ENCODE measurements around the gene ZMPSTE24. TPM values are rescaled to one million over a fixed set of nuclear protein-coding genes. Genes with fewer than 3 reads are reported as not detected.

ZMPSTE24 gene
- total RNA-seq, 4 donors from 2014 or later, result 14.9 to 29.8 (median 27.4) TPM

DNA sequence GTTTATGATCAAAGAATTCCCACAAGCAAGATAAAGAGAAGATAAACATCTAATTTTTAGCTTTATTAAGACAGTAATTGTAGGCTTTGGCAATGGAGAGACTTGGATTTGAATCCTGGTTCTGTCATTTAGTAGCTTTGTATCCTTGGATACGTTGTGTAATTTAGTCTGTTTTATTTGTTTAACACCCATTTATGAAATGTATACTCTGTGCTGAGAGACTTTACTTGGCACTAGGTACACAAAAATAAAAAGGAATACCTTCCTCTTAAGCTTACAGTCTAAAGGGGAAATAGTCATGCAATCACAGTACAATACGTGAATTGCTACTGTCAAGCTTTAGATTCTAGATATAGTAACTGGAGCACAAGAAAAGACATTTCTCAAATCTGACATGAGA, 23.8 kb downstream of the ZMPSTE24 start:
- DNase-seq (ENCODE audit: low spot score in 2 of 2), result no peak
- TF ChIP-seq, protein P1, sequence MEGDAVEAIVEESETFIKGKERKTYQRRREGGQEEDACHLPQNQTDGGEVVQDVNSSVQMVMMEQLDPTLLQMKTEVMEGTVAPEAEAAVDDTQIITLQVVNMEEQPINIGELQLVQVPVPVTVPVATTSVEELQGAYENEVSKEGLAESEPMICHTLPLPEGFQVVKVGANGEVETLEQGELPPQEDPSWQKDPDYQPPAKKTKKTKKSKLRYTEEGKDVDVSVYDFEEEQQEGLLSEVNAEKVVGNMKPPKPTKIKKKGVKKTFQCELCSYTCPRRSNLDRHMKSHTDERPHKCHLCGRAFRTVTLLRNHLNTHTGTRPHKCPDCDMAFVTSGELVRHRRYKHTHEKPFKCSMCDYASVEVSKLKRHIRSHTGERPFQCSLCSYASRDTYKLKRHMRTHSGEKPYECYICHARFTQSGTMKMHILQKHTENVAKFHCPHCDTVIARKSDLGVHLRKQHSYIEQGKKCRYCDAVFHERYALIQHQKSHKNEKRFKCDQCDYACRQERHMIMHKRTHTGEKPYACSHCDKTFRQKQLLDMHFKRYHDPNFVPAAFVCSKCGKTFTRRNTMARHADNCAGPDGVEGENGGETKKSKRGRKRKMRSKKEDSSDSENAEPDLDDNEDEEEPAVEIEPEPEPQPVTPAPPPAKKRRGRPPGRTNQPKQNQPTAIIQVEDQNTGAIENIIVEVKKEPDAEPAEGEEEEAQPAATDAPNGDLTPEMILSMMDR (IDR thresholded peaks at IDR 0.05), result no peak
- no peak for TF ChIP-seq POLR2A (IDR thresholded peaks at IDR 0.05)
- intact Hi-C loops (cut with DNase I; ENCODE audit: low total_unique reads), result no loop called here
- no peak overlapping the region for H3K4me3 ChIP-seq (ENCODE audit: low read depth, poor library complexity, severe bottlenecking)
- 75 to 80% methylated on average over 2 of the region's 2 CpGs for WGBS, 2 donors

DNA sequence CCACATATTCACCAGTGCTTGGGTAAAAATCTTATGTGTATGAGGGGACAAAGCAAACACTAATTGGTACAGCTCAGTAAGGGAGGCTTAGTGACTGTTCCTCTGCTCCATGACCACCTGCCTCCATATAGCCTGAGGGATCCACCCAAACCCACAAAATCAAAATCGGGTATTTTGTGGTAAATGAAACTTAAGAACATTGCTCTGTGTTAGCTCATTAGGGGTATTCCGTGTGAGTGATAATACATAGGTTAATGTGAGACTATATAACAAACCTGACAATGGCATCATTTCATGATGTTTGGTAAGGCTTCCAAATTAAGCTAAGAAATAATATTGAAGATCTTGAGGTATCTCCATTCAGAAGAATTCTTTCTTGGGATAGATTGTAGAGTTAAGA, 33.3 kb downstream of the ZMPSTE24 start:
- DNase-seq (ENCODE audit: low spot score in 2 of 2), result no peak
- H3K4me3 ChIP-seq (ENCODE audit: low read depth, poor library complexity, severe bottlenecking), result no peak overlapping the region
- TF ChIP-seq POLR2A (IDR thresholded peaks at IDR 0.05), result no peak
- TF ChIP-seq, protein P1 (IDR thresholded peaks at IDR 0.05), result no peak
- WGBS, 2 donors, result 89 to 90% methylated on average over 2 of the region's 2 CpGs
- intact Hi-C loops (cut with DNase I; ENCODE audit: low total_unique reads), result no loop called here

DNA sequence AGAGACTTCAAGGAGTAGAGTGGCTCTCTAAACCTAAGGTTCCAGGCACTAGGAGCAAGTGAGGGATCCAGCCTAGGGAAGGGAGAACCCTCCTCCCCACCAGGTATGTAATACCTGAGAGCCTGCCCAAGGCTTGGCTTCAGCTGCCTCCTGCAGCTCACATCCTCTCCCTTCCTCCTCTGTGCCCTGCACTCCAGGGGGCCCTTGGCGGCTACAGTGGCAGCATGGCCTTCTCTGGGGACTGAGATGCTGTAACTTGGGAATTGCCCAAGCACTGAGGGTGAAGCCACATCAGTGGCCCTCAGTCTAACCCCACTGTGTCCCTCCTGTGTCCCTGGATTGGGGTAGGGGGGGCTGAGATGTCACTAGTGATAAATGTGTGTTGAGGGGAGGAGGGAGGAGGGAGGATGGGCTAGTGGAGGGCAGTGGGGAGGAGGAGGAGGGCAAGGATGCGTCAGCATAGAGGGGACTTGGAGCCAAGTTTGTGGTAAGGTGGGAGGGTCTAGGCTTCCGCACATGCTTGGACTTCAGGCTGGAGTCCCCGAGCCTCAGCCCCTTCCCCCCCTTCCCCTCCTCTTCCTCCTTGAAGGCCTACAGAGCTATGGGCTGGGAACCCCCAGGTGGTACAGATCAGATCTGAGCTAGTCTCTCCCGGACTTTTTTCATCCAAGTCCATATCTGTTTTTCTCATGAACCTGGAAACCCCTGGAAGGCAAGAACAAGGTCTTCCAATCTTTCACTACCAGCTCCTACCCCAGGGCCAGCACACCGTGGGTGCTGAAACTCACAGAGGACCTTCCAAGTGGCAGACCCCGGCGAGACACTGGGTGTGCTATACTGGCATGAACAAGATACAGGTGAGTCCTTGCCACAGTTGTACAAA, 41.6 kb downstream of the ZMPSTE24 start:
- H3K4me3 ChIP-seq (ENCODE audit: low read depth, poor library complexity, severe bottlenecking), result no peak overlapping the region
- TF ChIP-seq, protein P1 (IDR thresholded peaks at IDR 0.05), result no peak
- no peak for TF ChIP-seq POLR2A (IDR thresholded peaks at IDR 0.05)
- intact Hi-C loops (cut with DNase I; ENCODE audit: low total_unique reads), result no loop called here
- whole genome bisulfite sequencing, 2 donors, result 62 to 68% methylated on average over 8 of the region's 8 CpGs
- peak in 1 of 2 donors; percentile 58 for DNase-seq (ENCODE audit: low spot score in 2 of 2)

DNA sequence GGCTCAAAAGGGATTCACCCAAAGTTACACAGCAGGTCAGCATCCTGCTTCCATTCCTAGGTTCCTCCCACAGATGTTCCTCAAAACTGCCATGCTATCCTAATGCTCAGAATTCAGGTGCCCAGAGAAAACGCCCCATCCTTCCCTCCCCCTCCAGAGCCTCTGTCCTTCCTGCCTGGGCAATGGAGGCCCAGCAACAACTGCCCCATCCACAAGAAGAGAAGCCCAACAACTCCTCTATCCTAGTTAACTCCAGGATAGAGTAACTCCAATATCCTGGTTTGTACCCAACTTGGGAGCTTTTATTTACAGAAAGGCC, 42.2 kb downstream of the ZMPSTE24 start:
- 75 to 87% methylated on average over 1 of the region's 1 CpG for WGBS, 2 donors
- intact Hi-C loops (cut with DNase I; ENCODE audit: low total_unique reads), result no loop called here
- TF ChIP-seq, protein P1 (IDR thresholded peaks at IDR 0.05), result no peak
- TF ChIP-seq POLR2A (IDR thresholded peaks at IDR 0.05), result no peak
- no peak overlapping the region for H3K4me3 ChIP-seq (ENCODE audit: low read depth, poor library complexity, severe bottlenecking)
- no peak for DNase-seq (ENCODE audit: low spot score in 2 of 2)

DNA sequence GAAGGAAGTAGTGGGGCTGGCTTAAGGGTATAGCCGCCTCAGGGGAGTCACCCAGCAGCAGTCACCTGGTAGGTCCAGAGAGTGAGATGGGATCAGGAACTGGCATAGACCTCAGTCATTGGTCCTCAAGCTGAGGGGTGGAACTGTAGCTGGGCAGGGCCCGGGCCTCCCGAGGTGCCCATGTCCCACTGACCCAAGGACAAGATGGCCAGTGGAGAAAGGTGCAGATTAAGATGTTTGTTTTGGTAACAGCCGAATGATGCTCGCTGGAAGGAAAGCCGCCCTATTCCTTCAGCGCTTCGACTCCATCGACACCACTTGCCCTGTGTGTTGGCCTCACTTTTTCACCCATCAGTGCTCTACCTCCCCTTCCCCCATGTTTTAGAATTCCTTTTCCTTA, 42.6 kb downstream of the ZMPSTE24 start:
- peak in 1 of 2 donors; percentile 60 for DNase-seq (ENCODE audit: low spot score in 2 of 2)
- no peak for TF ChIP-seq POLR2A (IDR thresholded peaks at IDR 0.05)
- TF ChIP-seq, protein P1 (IDR thresholded peaks at IDR 0.05), result no peak
- H3K4me3 ChIP-seq (ENCODE audit: low read depth, poor library complexity, severe bottlenecking), result no peak overlapping the region
- intact Hi-C loops (cut with DNase I; ENCODE audit: low total_unique reads), result no loop called here
- 93% methylated on average over 9 of the region's 9 CpGs for WGBS, 2 donors

Measured in lower leg skin (tissue), 4 donors.